HepG2 (cell line): ENCODE measurements around the gene SLC34A3. TPM values are rescaled to one million over a fixed set of nuclear protein-coding genes. Genes with fewer than 3 reads are reported as not detected.

Experiments
- CBX1 ChIP-seq: IDR thresholded peaks from one replicate; pipeline ENCODE4 v1.6.1; 2016; ENCODE audit warnings: antibody characterized with exemption, low read depth
- HNF4G ChIP-seq, 2 experiments: sonication (generic) in 1 of 2; formaldehyde crosslinking in 1 of 2; IDR thresholded peaks; 2 replicates each; pipeline versions ENCODE4 v1.4.0 to v1.6.1; 2011 to 2020; ENCODE audit warnings: borderline replicate concordance in 2 of 2, low read depth in 2 of 2, mild to moderate bottlenecking in 2 of 2, low read length in 1 of 2, missing genetic modification reagents in 1 of 2, moderate library complexity in 1 of 2
- JUNB ChIP-seq: sonication (generic); formaldehyde crosslinking; IDR thresholded peaks from 2 replicates; pipeline ENCODE4 v1.8.0; 2022; ENCODE audit warnings: missing genetic modification reagents, mild to moderate bottlenecking, borderline replicate concordance
- MATR3 ChIP-seq: sonication (generic); formaldehyde crosslinking; IDR thresholded peaks from 2 replicates; pipeline ENCODE4 v1.4.0; 2020; ENCODE audit warnings: missing genetic modification reagents
- RARA ChIP-seq: IDR thresholded peaks from 2 replicates; pipeline ENCODE4 v1.6.1; 2016; ENCODE audit warnings: missing genetic modification reagents, missing compliant biosample characterization
- RFX1 ChIP-seq: fragments of 450-650 bp; IDR thresholded peaks from 2 replicates; pipeline ENCODE4 v1.6.1; 2017
- RFXAP ChIP-seq: sonication (generic); formaldehyde crosslinking; IDR thresholded peaks from 2 replicates; pipeline ENCODE4 v1.4.0; 2020; ENCODE audit warnings: missing genetic modification reagents, borderline replicate concordance
- SIX4 ChIP-seq: sonication (generic); formaldehyde crosslinking; IDR thresholded peaks from 2 replicates; pipeline ENCODE4 v1.4.0; 2020; ENCODE audit warnings: missing genetic modification reagents
- SNAPC2 ChIP-seq: sonication (generic); formaldehyde crosslinking; IDR thresholded peaks from 2 replicates; pipeline ENCODE4 v1.8.1; 2022; ENCODE audit warnings: mild to moderate bottlenecking, missing genetic modification reagents
- TOPORS ChIP-seq: sonication (generic); formaldehyde crosslinking; IDR thresholded peaks from 2 replicates; pipeline ENCODE4 v1.8.0; 2023; ENCODE audit warnings: mild to moderate bottlenecking, missing genetic modification reagents
- ZBTB8A ChIP-seq: sonication (generic); formaldehyde crosslinking; IDR thresholded peaks from 2 replicates; pipeline ENCODE4 v1.4.0; 2020; ENCODE audit warnings: mild to moderate bottlenecking, low read depth, missing genetic modification reagents, borderline replicate concordance
- ZFP36 ChIP-seq: fragments of 150-350 bp; IDR thresholded peaks from 2 replicates; pipeline ENCODE4 v1.6.1; 2018; ENCODE audit warnings: borderline replicate concordance, low read length, low read depth; ENCODE audit not compliant: partially characterized antibody
- ZFP62 ChIP-seq: sonication (generic); formaldehyde crosslinking; IDR thresholded peaks from 2 replicates; pipeline ENCODE4 v1.4.0; 2020; ENCODE audit warnings: missing genetic modification reagents
- ZFX ChIP-seq: sonication (generic); formaldehyde crosslinking; IDR thresholded peaks from 2 replicates; pipeline ENCODE4 v1.4.0; 2020; ENCODE audit warnings: mild to moderate bottlenecking, low read depth, missing genetic modification reagents, moderate library complexity
- ZNF33A ChIP-seq: sonication (generic); formaldehyde crosslinking; IDR thresholded peaks from 2 replicates; pipeline ENCODE4 v1.5.1; 2020; ENCODE audit warnings: missing genetic modification reagents, mild to moderate bottlenecking, moderate library complexity, borderline replicate concordance
- ZNF44 ChIP-seq: sonication (generic); formaldehyde crosslinking; IDR thresholded peaks from 2 replicates; pipeline ENCODE4 v1.5.1; 2020; ENCODE audit warnings: mild to moderate bottlenecking, missing genetic modification reagents
- ZNF660 ChIP-seq: sonication (generic); formaldehyde crosslinking; IDR thresholded peaks from 2 replicates; pipeline ENCODE4 v1.5.1; 2020; ENCODE audit warnings: mild to moderate bottlenecking, low read depth, missing genetic modification reagents, borderline replicate concordance
- ZNF670 ChIP-seq: sonication (generic); formaldehyde crosslinking; IDR thresholded peaks from 2 replicates; pipeline ENCODE4 v1.8.0; 2022; ENCODE audit warnings: mild to moderate bottlenecking, missing genetic modification reagents, borderline replicate concordance
- ZNF841 ChIP-seq: sonication (generic); formaldehyde crosslinking; IDR thresholded peaks from 2 replicates; pipeline ENCODE4 v1.8.1; 2023; ENCODE audit warnings: missing genetic modification reagents, borderline replicate concordance
- polyA plus RNA-seq, 8 experiments: library from polyadenylated mRNA; depleted of rRNA in 3 of 8; stranded (reverse) in 7 of 8; unstranded in 1 of 8; fragments of >200 nt; fragmentation: Illumina TruSeq in 4 of 8; extraction: Trizol in 4 of 8; gene quantifications; 2 replicates each; pipeline versions ENCODE4 v1.2.1 to v1.2.3, GENCODE V29; 2011 to 2016; ENCODE audit warnings: low read depth in 4 of 8, missing spikeins in 1 of 8, mixed read lengths in 1 of 8; ENCODE audit not compliant: insufficient read depth in 1 of 8
- total RNA-seq, 5 experiments: library from RNA; depleted of rRNA; stranded (reverse); fragments of >200 nt; fragmentation: Illumina TruSeq; extraction: Trizol; gene quantifications; 2 replicates each; pipeline ENCODE4 v1.2.3, GENCODE V29; 2016; ENCODE audit warnings: low read depth in 1 of 5
- TF ChIP-seq, protein P1 (sequence below): sonication (generic); formaldehyde crosslinking; IDR thresholded peaks from 2 replicates; pipeline ENCODE4 v1.4.0; 2020; ENCODE audit warnings: mild to moderate bottlenecking, missing genetic modification reagents
- TF ChIP-seq, protein P2 (sequence below): sonication (generic); formaldehyde crosslinking; IDR thresholded peaks from 2 replicates; pipeline ENCODE4 v1.4.0; 2020; ENCODE audit warnings: missing genetic modification reagents, low read depth, mild to moderate bottlenecking, borderline replicate concordance
- TF ChIP-seq, protein P3 (sequence below): sonication (generic); formaldehyde crosslinking; IDR thresholded peaks from 2 replicates; pipeline ENCODE4 v1.5.1; 2020; ENCODE audit warnings: missing genetic modification reagents, mild to moderate bottlenecking, borderline replicate concordance
- TF ChIP-seq, protein P4 (sequence below), 2 experiments: sonication (generic) in 1 of 2; formaldehyde crosslinking in 1 of 2; IDR thresholded peaks; 2 replicates each; pipeline versions ENCODE4 v1.4.0 to v1.6.1; 2018 to 2020; ENCODE audit warnings: missing genetic modification reagents in 2 of 2, borderline replicate concordance in 1 of 2, low read depth in 1 of 2, mild to moderate bottlenecking in 1 of 2, missing biosample characterization in 1 of 2

Gene SLC34A3
- total and polyA plus RNA-seq, 2 of the 13 experiments (the other 11 are each of a cell fraction or from before 2014, with no cell fraction given) = 0.07 to 1.0 TPM

DNA sequence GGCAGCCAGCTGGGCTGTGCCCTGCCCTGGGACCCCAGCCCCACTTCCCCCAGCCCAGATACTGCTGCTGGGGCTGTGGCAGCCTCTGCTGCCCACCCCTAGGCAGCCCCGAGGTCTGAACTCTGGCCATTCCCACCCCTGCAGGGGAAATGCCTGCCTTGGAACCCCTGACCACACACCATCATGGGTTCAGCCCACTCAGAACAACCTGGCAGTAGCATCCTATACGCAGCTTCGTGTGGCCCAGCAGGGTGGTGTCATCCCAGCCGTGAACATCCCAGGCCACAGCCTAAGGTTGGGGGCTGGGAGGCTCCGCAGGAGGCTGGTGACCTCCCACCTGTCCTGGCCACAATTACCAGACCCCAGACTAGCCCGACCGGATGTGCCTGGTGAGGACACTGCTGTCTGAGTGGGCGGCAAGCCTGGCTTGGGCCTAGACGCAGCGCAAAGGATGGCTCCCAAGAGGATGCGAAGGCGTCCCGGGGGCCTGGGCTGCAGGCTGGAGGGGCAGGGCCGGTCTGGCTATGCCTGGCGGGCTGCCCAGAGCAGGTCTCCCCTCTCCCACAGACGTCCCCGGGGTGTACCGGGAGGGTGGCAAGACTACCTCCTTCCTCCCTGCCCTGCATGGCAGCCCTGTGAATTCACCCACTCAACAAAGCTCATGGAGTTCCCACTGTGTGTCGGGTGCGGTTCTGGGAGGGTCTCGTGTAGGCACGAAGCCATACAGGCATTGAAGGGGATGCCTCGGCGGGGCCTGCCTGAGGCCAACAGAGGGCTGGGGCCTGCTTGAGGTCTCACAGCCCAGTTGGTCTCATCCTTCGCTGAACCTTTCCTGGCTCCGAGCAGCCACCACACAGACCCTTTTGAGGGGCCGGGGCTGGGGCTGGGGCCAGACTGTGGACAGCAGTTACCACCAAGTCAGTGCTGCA lies 1.5 kb upstream of the SLC34A3 start (continued):
- TF ChIP-seq, protein P1, sequence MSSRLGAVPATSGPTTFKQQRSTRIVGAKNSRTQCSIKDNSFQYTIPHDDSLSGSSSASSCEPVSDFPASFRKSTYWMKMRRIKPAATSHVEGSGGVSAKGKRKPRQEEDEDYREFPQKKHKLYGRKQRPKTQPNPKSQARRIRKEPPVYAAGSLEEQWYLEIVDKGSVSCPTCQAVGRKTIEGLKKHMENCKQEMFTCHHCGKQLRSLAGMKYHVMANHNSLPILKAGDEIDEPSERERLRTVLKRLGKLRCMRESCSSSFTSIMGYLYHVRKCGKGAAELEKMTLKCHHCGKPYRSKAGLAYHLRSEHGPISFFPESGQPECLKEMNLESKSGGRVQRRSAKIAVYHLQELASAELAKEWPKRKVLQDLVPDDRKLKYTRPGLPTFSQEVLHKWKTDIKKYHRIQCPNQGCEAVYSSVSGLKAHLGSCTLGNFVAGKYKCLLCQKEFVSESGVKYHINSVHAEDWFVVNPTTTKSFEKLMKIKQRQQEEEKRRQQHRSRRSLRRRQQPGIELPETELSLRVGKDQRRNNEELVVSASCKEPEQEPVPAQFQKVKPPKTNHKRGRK = no peak
- TF ChIP-seq RARA (CRISPR knock-in tag) = no peak; the same call in 1 of the 2 replicates
- TF ChIP-seq HNF4G (IDR thresholded peaks at IDR 0.05; ENCODE audit: borderline replicate concordance, low read depth, low read length) = no peak
- TF ChIP-seq HNF4G (CRISPR knock-in tag; IDR thresholded peaks at IDR 0.05; ENCODE audit: borderline replicate concordance, low read depth) = no peak
- TF ChIP-seq ZFP36 = no peak
- TF ChIP-seq SNAPC2 (CRISPR knock-in tag) = no peak
- no peak for TF ChIP-seq RFX1
- TF ChIP-seq RFXAP (CRISPR knock-in tag) = peak; percentile 44; the same call in 1 of the 2 replicates
- TF ChIP-seq, protein P2, sequence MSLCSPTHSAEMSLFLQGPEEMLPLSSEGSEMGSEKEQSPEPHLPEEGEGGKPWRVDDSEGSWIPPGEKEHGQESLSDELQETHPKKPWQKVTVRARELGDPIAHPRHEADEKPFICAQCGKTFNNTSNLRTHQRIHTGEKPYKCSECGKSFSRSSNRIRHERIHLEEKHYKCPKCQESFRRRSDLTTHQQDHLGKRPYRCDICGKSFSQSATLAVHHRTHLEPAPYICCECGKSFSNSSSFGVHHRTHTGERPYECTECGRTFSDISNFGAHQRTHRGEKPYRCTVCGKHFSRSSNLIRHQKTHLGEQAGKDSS (CRISPR knock-in tag) = no peak
- TF ChIP-seq ZFP62 (CRISPR knock-in tag) = no peak
- TF ChIP-seq ZNF44 (CRISPR knock-in tag) = no peak
- no peak for TF ChIP-seq ZNF841 (CRISPR knock-in tag)
- TF ChIP-seq ZNF33A (CRISPR knock-in tag) = no peak
- TF ChIP-seq TOPORS (CRISPR knock-in tag) = no peak
- TF ChIP-seq MATR3 (CRISPR knock-in tag) = no peak
- TF ChIP-seq ZNF660 (CRISPR knock-in tag) = no peak
- no peak for TF ChIP-seq ZBTB8A
- TF ChIP-seq, protein P3, sequence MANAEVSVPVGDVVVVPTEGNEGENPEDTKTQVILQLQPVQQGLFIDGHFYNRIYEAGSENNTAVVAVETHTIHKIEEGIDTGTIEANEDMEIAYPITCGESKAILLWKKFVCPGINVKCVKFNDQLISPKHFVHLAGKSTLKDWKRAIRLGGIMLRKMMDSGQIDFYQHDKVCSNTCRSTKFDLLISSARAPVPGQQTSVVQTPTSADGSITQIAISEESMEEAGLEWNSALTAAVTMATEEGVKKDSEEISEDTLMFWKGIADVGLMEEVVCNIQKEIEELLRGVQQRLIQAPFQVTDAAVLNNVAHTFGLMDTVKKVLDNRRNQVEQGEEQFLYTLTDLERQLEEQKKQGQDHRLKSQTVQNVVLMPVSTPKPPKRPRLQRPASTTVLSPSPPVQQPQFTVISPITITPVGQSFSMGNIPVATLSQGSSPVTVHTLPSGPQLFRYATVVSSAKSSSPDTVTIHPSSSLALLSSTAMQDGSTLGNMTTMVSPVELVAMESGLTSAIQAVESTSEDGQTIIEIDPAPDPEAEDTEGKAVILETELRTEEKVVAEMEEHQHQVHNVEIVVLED (CRISPR knock-in tag) = no peak
- no peak for TF ChIP-seq CBX1
- TF ChIP-seq ZFX (CRISPR knock-in tag) = peak; percentile 58; the same call in 1 of the 2 replicates
- no peak for TF ChIP-seq ZNF670 (CRISPR knock-in tag)
- TF ChIP-seq SIX4 = no peak
- TF ChIP-seq, protein P4, sequence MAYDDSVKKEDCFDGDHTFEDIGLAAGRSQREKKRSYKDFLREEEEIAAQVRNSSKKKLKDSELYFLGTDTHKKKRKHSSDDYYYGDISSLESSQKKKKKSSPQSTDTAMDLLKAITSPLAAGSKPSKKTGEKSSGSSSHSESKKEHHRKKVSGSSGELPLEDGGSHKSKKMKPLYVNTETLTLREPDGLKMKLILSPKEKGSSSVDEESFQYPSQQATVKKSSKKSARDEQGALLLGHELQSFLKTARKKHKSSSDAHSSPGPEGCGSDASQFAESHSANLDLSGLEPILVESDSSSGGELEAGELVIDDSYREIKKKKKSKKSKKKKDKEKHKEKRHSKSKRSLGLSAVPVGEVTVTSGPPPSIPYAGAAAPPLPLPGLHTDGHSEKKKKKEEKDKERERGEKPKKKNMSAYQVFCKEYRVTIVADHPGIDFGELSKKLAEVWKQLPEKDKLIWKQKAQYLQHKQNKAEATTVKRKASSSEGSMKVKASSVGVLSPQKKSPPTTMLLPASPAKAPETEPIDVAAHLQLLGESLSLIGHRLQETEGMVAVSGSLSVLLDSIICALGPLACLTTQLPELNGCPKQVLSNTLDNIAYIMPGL (CRISPR knock-in tag; IDR thresholded peaks at IDR 0.05; ENCODE audit: borderline replicate concordance in 1 of 2, low read depth in 1 of 2) = no peak; a peak in 1 of 4 replicates
- TF ChIP-seq JUNB (CRISPR knock-in tag) = no peak
